Neural cell (in vitro differentiated cells): ENCODE results near the gene BCL3.

Source experiments
- EP300 ChIP-seq: fragments of 450-650 bp; conservative IDR thresholded peaks from 2 replicates; pipeline ENCODE4 v1.6.1; 2014; ENCODE audit warnings: antibody characterized with exemption, mild to moderate bottlenecking, moderate library complexity; ENCODE audit not compliant: poor library complexity, severe bottlenecking
- EZH2 ChIP-seq: fragments of 200-600, 300-800 bp; shearing (Covaris generic), sonication (generic); IDR thresholded peaks from 2 replicates; pipeline ENCODE4 v1.6.1; 2014; ENCODE audit warnings: antibody characterized with exemption, low read length, borderline replicate concordance, mild to moderate bottlenecking; ENCODE audit not compliant: insufficient read depth, poor library complexity, severe bottlenecking
- MXI1 ChIP-seq: fragments of 450-650 bp; conservative IDR thresholded peaks from 2 replicates; pipeline ENCODE4 v1.6.1; 2014; ENCODE audit warnings: antibody characterized with exemption, mild to moderate bottlenecking; ENCODE audit not compliant: poor library complexity, severe bottlenecking
- POLR2AphosphoS5 ChIP-seq: IDR thresholded peaks from 2 replicates; pipeline ENCODE4 v1.6.1; 2012
- RAD21 ChIP-seq: fragments of 450-650 bp; conservative IDR thresholded peaks from 2 replicates; pipeline ENCODE4 v1.6.1; 2014; ENCODE audit warnings: antibody characterized with exemption, mild to moderate bottlenecking, moderate library complexity
- REST ChIP-seq: IDR thresholded peaks from 2 replicates; pipeline ENCODE4 v1.6.1; 2012; ENCODE audit warnings: borderline replicate concordance
- SMC3 ChIP-seq: fragments of 450-650 bp; conservative IDR thresholded peaks from 2 replicates; pipeline ENCODE4 v1.6.1; 2014; ENCODE audit warnings: antibody characterized with exemption, mild to moderate bottlenecking, moderate library complexity; ENCODE audit not compliant: poor library complexity
- TAF1 ChIP-seq: IDR thresholded peaks from 2 replicates; pipeline ENCODE4 v1.6.1; 2012; ENCODE audit warnings: low read depth
- TF ChIP-seq, protein P1 (sequence below): fragments of 450-650 bp; IDR thresholded peaks from 2 replicates; pipeline ENCODE4 v1.5.1; 2014; ENCODE audit warnings: antibody characterized with exemption, mild to moderate bottlenecking, moderate library complexity; ENCODE audit not compliant: poor library complexity, severe bottlenecking

DNA sequence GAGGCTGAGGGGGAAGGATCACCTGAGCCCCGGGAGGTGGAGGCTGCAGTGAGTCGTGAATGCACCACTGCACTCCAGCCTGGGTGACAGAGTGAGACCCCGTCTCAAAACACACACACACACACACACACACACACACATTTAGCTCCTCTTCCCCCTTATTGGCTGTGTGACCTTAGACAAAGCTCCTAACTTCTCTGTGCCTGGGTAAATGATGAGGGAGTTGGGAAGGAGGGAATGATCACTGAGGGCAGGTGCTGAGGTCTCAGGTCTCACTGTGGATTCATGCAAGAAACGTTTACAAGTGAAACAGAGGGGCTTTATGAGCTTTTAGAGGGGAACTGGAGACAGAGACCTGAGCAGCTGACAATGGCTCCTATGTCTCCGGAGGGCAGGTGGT, 16.9 kb upstream of the BCL3 start:
- no peak for TF ChIP-seq MXI1
- TF ChIP-seq, protein P1, sequence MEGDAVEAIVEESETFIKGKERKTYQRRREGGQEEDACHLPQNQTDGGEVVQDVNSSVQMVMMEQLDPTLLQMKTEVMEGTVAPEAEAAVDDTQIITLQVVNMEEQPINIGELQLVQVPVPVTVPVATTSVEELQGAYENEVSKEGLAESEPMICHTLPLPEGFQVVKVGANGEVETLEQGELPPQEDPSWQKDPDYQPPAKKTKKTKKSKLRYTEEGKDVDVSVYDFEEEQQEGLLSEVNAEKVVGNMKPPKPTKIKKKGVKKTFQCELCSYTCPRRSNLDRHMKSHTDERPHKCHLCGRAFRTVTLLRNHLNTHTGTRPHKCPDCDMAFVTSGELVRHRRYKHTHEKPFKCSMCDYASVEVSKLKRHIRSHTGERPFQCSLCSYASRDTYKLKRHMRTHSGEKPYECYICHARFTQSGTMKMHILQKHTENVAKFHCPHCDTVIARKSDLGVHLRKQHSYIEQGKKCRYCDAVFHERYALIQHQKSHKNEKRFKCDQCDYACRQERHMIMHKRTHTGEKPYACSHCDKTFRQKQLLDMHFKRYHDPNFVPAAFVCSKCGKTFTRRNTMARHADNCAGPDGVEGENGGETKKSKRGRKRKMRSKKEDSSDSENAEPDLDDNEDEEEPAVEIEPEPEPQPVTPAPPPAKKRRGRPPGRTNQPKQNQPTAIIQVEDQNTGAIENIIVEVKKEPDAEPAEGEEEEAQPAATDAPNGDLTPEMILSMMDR = no peak
- no peak for TF ChIP-seq POLR2AphosphoS5
- no peak for TF ChIP-seq TAF1
- no peak for TF ChIP-seq EZH2
- no peak for TF ChIP-seq EP300
- no peak for TF ChIP-seq SMC3
- no peak for TF ChIP-seq REST
- no peak for TF ChIP-seq RAD21
